HG02943 (cell line): Measurements from ENCODE around the gene CNTROB.
A peak's percentile ranks its signal among the peaks of the same experiment; 100 is the strongest.

Source experiments
- ATAC-seq: cut with Tn5 transposase; IDR thresholded peaks from one replicate; pipeline ENCODE4 v1.9.1; 2021; ENCODE audit warnings: mild to moderate bottlenecking, low read depth, moderate library complexity; ENCODE audit not compliant: unreplicated experiment

CNTROB gene, protein sequence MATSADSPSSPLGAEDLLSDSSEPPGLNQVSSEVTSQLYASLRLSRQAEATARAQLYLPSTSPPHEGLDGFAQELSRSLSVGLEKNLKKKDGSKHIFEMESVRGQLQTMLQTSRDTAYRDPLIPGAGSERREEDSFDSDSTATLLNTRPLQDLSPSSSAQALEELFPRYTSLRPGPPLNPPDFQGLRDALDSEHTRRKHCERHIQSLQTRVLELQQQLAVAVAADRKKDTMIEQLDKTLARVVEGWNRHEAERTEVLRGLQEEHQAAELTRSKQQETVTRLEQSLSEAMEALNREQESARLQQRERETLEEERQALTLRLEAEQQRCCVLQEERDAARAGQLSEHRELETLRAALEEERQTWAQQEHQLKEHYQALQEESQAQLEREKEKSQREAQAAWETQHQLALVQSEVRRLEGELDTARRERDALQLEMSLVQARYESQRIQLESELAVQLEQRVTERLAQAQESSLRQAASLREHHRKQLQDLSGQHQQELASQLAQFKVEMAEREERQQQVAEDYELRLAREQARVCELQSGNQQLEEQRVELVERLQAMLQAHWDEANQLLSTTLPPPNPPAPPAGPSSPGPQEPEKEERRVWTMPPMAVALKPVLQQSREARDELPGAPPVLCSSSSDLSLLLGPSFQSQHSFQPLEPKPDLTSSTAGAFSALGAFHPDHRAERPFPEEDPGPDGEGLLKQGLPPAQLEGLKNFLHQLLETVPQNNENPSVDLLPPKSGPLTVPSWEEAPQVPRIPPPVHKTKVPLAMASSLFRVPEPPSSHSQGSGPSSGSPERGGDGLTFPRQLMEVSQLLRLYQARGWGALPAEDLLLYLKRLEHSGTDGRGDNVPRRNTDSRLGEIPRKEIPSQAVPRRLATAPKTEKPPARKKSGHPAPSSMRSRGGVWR

DNA sequence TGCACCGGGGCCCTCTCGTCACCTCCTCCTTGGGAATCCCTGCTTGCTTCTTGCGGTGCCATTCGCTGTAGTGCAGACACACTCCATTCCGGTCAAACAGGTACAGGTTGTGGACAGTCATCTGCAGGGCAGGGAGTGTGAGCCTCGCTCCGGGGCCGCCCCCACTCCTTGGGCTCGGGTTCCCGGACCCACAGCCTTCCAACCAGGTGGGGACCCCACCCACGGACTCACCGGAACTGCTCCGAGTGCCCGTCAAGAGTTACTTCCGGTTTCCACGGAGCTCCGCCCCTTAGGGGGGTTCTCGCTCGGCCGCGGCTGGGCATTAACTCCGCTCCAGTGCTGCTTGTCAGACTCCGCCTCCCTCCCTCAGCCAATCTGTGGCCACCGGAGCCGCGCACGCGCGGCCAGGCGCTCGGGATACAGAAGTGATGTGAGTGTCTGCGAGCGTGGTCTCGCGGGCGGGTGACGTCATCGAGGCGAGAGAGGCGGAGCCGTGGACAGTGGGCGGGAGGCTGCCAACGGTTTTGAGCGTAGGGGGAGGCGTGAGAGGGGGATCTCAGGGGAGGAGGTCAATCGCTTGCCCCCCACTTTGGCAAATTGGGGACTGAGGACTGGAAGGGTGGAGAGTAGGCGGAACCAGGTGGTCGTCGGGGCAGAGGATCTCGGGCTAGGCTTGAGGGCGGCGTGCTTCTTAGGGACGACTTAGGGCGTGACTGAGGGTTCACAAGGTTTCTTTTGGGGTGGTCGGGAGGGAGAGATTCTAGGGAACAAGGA, at the start of gene CNTROB, which contains the start of gene TRAPPC1:
TSS of gene CNTROB (plus strand) at position 498 of the 774 bp plus-strand sequence. CDS start 874 bp downstream, outside the sequence.
TSS of gene TRAPPC1 (minus strand) at position 238 of the 774 bp plus-strand sequence. CDS start at position 121, 117 bp downstream.
- peak; percentile 93 for ATAC-seq

GRCh38 chr17:7882629-7883028, 49.4 kb upstream of the CNTROB start:
- no peak for ATAC-seq

DNA sequence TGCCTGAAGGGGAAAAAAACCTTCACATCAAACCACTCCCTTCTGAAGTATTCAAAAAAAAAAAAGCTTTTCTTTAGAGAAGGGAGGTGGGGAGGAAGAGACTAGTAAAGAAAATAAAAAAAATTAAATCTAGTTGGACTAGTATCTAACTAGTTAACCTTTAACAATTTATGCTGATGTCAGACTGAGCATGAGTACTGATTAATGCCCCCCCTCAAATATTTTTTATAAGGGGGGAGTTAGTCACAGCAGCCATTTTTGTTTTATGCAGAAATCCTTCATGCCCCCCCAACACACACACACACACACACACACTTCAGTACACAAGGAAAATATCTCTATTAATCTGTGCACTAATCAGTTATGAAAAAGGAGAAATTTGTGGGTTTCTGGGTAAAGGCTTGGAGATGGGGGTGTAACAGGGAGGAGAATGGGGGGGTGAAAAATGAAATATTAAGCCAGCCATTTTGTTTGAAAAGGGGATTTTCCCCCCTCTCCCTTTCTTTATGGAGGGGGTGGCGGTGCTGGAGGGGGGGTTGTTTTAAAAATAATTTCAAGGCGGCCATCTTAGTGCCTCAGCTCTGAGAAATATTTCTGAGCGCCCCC, 48.1 kb upstream of the CNTROB start:
- ATAC-seq: no peak

GRCh38 chr17:7884581-7885366, 47.2 kb upstream of the CNTROB start:
- no peak for ATAC-seq

DNA sequence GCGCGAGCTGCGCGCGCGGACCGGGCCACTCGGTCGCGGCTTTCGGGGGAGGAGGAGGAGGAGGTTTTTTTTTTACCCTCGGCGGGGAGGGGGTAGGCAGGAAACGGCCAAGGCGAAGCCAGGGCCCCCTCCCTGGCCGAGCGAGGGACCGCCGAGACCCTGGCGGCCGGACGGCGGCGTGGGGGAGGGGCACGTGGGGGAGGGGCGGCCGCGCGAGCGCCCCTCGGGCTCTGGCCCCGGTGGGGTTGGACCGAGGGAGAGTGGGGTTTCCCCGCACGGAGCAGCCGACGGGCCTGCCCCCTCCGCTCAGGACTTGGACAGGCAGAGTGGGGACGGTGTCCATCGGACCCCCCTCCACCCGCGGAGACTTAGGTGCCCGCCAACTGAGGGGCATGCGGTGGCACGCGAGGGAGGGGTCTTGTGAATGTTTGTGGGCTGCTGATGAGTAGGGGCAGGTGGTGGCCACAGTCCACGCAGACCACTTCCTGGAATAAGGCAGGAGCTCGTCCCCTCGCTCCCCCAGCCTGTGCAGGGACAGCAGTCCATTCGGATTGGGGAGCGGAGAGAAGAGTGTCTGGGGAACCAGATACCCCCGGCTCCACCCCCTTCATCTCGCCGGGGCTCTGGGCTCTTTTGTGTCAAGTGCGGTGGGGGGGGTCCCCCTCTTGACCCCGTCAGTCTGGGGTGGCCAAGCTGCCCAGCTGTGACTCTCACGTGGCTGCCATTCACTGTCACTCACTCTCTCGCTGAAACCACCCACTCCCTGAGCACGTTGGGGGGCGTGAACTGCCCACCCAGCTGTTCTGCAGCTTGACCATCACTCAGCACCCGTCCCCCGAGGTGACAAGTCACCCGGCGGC, 46.4 kb upstream of the CNTROB start:
- no peak for ATAC-seq

DNA sequence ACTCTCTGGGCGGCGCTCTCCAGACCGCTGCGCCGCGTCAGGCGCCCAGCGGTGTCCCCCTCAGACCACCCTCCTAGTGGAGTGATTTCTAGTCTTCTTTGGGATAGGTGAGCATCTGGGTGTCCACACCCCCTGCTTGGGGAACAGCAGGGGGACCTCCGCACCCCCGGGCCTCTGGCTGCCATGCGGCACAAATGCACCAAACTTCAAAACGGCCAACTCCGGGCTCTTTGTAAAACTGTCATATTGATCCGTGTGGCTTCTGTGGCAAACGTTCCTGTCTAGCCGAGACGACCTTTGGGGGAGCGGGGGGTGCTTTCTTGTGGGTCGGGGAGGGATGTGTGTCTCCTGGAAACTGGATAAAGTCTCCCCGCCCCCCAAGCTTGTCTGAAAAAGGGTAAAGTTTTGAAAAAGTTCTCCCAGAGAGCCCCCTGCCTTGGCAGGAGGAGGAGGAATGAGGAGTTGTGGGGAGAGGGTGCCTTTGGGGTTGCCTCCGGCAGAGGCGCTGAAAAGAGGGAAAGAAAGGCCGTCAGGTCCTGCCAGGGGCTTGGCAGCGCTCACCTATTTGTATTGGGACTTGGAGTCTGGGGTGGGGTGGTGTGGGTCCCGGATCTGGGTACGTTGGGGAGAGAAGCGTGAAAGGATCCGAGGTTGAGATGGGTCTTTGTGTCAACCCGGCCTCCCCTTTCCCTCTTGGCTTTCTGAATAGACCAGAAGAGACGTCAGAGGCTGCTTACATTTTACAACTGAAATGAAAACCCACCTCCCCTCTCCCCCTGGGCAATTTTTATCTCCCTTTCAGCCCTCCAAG, 45.6 kb upstream of the CNTROB start:
- ATAC-seq: no peak

GRCh38 chr17:7887038-7887481, 44.9 kb upstream of the CNTROB start:
- ATAC-seq: no peak

DNA sequence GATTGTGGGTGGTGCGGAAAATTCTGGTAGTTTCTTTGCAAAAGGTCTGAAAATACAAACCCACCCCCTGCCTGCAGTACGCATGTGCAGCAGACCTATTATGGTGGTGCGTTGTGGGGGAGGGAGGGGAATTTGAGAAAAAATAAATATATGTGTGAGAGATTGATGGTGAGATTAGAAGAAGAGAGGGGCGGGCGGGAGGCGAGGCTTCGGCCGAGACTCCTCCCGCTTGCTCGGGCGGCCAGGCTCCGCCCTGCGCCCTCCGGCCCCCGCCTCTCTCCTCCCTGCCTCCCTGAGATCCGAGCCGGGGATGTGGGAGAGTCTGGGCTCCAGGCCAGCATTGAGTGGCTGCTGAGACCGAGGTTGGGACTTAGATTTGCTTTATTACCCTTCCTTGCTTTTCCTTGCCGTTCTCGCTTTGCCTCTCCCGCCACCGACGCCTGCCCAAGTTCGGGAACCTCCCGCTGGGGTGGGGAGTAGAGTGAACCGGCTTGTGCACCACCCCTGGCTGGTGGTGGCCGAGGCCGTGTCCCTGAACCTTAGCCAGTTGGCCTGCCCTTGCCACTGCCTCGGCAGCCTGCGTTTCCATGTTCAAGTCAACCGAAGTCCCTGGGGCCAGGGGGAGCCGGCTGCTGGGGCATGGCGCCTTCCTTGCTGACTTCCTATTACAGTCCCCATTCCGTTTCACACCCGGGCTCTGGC, 44.4 kb upstream of the CNTROB start:
- peak; percentile 41 for ATAC-seq

- no peak for ATAC-seq
These were observed 43.7 kb upstream of the CNTROB start, which contains the start of gene CHD3 for GRCh38 chr17:7888184-7888920. CHD3 (plus strand) TSS chr17:7888789; CDS start chr17:7889001, 212 bp downstream.

- no peak for ATAC-seq
These were observed 42.6 kb upstream of the CNTROB start for GRCh38 chr17:7889166-7889955.

DNA sequence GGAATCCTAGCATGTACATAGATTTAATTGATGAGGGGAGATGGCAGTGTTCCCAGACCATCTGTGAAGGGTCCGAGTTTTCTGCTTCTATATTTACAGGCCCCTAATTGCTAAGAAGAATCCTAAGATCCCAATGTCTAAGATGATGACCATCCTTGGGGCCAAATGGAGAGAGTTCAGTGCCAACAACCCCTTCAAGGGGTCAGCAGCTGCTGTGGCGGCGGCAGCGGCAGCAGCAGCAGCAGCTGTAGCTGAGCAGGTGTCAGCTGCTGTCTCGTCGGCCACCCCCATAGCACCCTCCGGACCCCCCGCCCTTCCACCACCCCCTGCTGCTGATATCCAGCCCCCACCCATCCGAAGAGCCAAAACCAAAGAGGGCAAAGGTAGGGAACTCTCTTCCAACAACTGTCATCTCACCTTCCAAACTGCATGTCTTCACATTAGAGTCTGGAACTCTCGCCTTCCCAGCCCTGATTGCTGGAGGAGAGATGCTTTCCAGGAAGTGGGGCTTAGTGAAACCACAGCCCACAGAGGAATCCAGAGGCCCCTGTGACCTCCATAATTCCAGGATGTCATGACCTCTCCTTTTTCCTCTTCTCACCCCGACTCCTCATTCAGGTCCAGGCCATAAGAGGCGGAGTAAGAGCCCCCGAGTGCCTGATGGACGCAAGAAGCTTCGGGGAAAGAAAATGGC, 38.7 kb upstream of the CNTROB start:
- no peak for ATAC-seq

DNA sequence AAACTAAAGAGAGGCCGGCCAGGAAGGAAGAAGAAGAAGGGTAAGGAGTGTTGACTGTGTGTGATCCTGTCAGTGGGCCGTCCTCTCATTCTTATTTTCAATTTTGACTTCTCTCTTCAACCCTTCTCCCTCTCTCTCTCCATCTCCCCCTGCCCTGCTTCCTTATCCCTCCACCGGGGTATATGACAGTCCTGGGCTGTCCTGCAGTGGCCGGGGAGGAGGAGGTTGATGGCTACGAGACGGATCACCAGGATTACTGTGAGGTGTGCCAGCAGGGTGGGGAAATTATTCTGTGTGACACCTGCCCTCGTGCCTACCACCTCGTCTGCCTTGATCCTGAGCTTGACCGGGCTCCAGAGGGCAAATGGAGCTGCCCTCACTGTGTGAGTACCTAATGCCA, 37.8 kb upstream of the CNTROB start:
- ATAC-seq: no peak

DNA sequence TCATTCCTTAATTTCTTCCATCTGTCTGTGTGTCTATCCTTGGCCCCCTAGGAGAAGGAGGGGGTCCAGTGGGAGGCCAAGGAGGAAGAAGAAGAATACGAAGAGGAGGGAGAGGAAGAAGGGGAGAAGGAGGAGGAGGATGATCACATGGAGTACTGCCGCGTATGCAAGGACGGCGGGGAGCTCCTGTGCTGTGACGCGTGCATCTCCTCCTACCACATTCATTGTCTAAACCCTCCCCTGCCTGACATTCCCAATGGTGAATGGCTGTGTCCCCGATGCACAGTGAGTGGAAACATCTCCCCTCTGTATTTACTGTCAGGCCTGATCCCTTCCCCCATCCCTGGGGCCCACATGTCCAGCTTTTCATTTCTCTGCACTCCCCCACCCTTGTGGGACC, 37.1 kb upstream of the CNTROB start:
- no peak for ATAC-seq

DNA sequence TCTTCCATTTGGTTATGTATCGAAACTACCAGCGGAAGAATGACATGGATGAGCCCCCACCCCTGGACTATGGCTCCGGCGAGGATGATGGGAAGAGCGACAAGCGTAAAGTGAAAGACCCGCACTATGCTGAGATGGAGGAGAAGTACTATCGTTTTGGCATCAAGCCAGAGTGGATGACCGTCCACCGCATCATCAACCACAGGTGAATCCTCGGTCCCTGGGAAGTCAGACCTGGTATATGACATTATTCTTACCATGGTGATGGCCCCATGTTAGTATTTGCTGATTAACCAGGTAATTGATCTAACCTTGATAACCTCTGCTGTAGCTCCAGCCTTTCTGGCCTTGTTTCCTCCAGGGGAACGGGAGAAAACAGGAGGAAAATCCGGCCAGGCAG, 34.9 kb upstream of the CNTROB start:
- ATAC-seq: no peak

- no peak for ATAC-seq
These were observed 34.2 kb upstream of the CNTROB start for GRCh38 chr17:7897773-7898172.
